Superior temporal gyrus (tissue), 1 donor: ENCODE results near the gene KLF6.

Source experiments
- DNase-seq: peaks from one replicate; pipeline ENCODE4 v3.0.0-alpha.2; 2016; ENCODE audit errors: extremely low spot score

The KLF6 gene

GRCh38 chr10:3784510-3785250, at the start of gene KLF6:
Gene KLF6, minus strand, starts transcription at chr10:3785209. Its CDS starts 195 bp downstream, at chr10:3785014.
- DNase-seq = no peak

GRCh38 chr10:3834404-3834803, 49.4 kb upstream of the KLF6 start:
- no peak for DNase-seq

GRCh38 chr10:3833046-3833445, 48.0 kb upstream of the KLF6 start:
- DNase-seq = no peak

DNA sequence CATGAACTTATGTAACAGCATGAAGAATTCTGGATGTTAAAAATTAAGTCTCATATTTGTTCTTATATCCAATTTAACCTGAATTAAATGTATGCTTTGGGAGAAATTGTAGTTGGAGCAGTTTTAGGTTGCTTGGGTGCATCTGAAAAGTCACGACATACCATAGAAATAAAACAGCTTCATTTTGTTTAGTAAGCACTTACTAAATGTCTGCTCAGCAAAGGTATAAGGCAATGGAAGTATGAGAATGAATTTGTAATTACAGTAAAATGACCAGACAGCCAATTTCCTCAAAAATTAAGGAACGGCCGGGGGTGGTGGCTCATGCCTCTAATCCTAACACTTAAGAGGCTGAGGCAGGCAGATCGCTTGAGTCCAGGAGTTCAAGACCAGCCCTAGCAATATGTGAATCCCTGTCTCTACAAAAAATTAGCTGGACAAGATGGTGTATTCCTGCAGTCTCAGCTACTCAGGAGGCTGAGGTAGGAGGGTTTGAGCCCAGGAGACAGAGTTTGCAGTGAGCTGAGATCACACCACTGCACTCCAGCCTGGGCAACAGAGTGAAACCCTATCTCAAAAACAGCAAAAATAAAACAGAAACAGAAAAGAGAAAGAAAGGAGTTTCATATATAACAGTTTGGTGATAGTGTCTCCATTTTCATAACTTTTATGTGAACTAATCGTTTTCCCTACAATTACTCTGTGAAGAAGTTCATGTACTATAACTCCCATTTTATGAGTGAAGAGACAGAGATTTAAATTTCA, 47.2 kb upstream of the KLF6 start:
- DNase-seq = no peak

GRCh38 chr10:3831608-3832007, 46.6 kb upstream of the KLF6 start:
- no peak for DNase-seq

- DNase-seq = no peak
Measured at GRCh38 chr10:3830946-3831345, 45.9 kb upstream of the KLF6 start.

DNA sequence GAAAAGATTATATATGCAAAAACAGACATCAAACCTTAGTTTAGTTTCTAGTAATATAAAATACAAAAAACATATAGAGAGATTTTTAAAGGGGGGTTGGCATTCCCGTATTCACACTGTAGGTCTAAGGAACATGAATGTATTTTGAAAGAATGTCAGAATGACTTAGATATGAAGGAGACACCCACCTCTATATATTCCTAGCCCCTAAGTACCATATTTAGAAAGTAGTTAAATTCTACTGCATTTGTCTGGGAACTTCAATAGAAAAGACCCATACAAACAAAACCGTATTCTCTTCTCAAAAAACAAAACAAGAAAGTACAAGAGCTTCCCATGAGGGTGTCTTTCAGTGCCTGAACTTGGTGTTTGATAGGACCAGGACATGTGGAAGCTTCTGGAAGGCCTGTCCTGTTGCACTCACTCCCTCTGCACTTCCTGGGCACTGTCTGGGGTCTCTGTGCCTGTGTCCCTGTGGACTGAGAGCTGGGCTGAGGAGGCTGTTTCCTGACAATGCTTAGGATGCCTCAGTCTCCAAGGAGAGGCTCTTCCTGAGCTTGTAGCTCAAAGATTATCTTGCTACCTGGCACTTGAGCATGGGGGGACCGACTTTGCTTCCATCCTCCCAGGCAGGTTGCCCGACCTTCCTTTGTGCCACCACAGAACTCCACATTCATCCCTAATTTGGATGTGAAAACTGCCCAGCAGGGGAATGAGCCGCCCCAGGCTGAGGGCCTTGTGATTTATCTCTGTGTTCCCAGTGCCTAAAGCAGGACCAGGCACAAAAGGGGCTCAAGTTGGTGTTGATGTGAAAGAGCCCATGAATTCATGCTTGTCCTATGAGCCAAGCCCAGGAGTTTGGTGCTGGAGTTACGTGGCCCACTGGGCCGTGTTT, 44.4 kb upstream of the KLF6 start:
- DNase-seq = no peak

DNA sequence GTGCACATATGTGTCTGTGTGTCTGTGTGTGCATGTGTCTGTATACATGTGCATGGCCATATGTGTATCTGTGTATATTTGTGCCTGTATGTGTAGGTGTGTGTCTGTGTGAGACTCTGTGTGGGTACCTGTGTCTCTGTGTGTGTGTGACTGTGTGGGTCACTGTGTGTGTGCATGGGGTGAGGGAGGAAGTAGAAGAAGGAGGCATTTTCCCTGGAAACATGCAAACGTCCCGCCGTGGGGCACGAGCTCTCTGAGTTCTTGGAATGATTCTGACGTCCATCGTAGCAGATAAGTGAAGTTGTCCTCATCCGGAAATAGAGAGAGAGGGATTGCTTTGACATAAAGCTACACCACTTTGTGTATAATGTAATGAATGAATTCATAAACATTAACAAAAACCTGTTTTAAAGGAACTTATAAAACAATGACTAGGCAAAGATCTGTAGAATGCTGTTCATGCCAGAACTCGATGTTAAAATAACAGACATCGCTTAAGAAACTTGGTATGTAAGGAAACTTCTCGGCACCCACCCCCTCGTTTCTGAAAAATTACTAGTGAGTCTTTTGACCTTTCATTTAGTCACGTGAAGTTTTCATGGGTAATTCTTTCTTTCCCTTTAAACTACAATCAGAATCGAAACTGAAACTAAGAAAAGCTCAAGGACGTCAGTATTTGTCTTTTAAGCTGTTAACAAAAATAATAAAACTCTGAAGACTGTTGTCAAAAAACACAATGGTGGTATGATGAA, 43.6 kb upstream of the KLF6 start:
- peak; percentile 54 for DNase-seq

DNA sequence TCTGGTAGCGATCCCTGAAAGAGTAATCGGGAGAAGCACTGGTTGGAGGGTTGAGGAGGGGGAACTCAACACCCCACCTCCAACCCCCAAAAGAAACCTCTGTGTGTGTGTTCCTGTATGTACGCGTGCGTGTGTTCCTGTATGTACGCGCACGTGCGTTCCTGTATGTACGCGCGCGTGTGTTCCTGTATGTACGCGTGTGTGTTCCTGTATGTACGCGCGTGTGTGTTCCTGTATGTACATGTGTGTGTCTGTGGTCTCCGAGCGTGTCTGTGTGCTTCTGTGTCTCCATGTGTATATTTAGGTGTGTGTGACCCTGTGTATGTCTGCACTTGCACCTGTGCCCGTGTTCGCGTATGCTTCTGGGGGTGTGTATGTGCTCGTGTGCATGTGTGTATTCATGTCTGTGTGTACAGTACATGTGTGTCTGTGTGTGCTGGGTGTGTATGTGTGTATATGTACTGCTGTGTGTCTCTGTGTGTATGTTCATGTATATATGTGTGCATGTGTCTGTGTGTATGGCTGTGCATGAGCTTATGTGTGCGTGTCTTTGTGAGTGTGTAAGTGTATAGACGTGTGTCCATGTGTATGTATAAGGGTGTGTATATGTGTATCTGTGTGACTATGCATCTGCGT, 42.9 kb upstream of the KLF6 start:
- no peak for DNase-seq

GRCh38 chr10:3827266-3827665, 42.3 kb upstream of the KLF6 start:
- no peak for DNase-seq

- DNase-seq = no peak
Measured at GRCh38 chr10:3825862-3826351, 40.9 kb upstream of the KLF6 start.

GRCh38 chr10:3825244-3825643, 40.2 kb upstream of the KLF6 start:
- no peak for DNase-seq

DNA sequence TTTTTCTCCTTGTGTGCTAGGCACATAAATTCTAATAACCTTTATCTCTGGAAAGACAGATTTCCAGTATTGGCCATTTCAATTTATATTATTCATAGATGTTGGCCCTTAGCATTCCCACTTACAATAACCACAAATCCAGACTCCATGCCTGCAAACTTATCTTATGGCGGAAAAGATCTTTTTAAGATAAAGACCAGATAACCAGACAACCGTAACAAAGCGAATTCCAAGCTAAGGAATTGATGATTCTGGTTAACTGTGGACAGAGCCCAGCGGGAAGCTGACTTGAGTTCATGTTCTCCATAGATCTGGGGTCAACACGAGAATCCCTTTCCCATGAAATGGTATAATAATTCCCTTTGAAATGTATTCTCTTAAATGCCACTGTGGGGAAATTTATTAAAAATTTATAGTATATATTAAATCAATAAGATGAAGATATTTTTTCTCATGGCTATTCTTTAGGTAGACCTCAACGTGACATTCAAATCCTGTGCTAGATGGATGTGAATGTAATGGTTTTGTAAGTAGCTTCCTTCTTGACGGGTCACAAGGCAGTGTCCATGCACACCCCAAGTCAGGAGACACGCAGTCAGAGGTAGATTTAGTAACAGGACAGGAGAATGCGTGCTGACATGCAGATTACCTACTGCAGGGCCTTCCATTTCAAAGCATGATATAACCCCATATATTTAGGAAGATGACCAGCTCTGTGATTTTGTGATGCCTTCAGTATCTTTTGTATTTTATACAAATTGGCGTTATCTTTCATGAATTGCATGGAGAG, 37.7 kb upstream of the KLF6 start:
- DNase-seq = no peak

GRCh38 chr10:3820255-3820654, 35.2 kb upstream of the KLF6 start:
- no peak for DNase-seq

DNA sequence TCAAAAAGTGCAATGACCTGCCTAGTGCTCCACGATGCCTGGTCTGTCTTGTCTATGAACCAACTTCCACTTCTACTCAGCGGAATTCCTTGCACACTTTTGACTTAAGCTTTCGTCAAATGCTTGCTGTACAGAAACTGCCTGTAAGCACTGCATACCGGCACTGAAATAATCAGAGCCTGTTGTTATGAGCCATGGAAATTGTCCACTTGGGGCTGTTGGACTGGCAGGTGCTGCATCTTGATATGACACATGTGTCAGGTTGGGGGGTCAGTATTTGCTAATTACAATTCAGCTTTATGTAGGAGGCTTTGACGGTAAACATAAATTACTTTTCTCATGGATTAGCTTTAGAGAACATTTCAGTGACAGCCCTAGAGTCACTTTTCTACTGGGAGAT, 32.0 kb upstream of the KLF6 start:
- DNase-seq = no peak

DNA sequence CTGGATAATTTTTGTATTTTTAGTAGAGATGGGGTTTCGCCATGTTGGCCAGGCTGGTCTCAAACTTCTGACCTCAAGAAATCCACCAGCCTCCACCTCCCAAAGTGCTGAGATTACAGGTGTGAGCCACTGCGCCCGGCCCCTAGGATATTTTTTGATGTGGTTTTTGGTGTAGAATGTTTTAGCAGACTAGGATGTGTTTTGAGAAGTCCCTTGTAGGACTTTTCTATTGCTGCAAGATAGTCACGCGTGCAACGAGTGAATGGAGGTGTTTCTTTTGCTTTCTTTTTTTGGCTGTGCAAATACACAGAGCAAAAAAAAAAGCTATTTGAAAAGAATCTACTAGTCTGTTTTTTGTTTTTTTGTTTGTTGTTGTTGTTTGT, 29.8 kb upstream of the KLF6 start:
- DNase-seq = no peak

DNA sequence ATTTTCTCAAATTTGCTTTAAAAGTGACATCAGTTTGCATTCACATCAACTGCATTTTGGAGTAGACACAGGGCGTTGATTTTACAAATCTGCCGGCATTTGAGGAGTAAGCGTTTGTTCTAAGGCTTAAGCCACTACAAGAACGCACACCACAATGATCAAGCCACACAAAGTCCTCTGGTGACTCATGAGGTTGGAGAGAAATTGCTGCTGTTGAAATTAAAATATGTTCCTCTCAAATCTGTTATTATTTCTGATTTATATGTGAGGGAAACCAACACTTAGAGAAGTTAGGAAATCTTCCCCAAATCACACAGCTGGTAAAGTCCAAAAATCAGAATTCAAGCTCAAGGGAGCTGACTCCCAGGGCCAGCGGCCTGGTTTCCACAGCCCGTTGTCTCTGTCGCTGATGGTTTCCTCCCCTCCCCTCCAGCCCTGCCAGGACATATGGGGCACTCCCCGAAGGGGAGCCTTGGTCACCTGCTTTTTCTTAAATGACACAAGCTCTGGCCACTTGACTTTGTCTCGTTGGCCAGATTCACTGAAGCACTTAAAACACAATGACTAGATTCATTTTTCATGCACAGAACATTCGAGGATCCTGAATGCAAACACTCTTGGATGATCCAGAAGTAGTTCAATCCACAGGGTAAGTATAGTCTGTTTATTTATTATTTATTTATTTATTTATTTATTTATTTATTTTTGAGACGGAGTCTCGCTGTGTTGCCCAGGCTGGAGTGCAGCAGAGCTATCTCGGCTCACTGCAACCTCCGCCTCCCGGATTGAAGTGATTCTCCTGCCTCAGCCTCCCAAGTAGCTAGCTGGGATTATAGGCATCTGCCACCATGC, 29.2 kb upstream of the KLF6 start:
- no peak for DNase-seq

- no peak for DNase-seq
Measured at GRCh38 chr10:3813267-3813666, 28.3 kb upstream of the KLF6 start.

GRCh38 chr10:3812141-3812540, 27.1 kb upstream of the KLF6 start:
- no peak for DNase-seq
